ENCODE results near the gene ERI2.

- TF ChIP-seq CTCF (IDR thresholded peaks at IDR 0.05) (no peak), ATF3 (CRISPR knock-in tag; conservative IDR thresholded peaks at IDR 0.05) (no peak)
These were observed 23.8 kb downstream of the ERI2 start for GRCh38 chr16:20782470-20782869.

Data from WTC11 (cell line).